ENCODE data around the gene PRDM1.

GRCh38 chr6:106149472-106150069 is 63.4 kb downstream of the PRDM1 start:
- TF ChIP-seq, protein P1, sequence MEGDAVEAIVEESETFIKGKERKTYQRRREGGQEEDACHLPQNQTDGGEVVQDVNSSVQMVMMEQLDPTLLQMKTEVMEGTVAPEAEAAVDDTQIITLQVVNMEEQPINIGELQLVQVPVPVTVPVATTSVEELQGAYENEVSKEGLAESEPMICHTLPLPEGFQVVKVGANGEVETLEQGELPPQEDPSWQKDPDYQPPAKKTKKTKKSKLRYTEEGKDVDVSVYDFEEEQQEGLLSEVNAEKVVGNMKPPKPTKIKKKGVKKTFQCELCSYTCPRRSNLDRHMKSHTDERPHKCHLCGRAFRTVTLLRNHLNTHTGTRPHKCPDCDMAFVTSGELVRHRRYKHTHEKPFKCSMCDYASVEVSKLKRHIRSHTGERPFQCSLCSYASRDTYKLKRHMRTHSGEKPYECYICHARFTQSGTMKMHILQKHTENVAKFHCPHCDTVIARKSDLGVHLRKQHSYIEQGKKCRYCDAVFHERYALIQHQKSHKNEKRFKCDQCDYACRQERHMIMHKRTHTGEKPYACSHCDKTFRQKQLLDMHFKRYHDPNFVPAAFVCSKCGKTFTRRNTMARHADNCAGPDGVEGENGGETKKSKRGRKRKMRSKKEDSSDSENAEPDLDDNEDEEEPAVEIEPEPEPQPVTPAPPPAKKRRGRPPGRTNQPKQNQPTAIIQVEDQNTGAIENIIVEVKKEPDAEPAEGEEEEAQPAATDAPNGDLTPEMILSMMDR (conservative IDR thresholded peaks at IDR 0.05; ENCODE audit: low read length) = no peak
- no peak for TF ChIP-seq EZH2phosphoT487 (IDR thresholded peaks at IDR 0.05; ENCODE audit: borderline replicate concordance)

Data from Loucy (cell line).